Hepatocyte (in vitro differentiated cells): ENCODE results near the gene MATN4. TPM values are rescaled to one million over a fixed set of nuclear protein-coding genes. Genes with fewer than 3 reads are reported as not detected.

Experiments
- DNase-seq: peaks from one replicate; pipeline ENCODE4 v3.0.0-alpha.2; 2016; ENCODE audit warnings: low spot score
- H2AFZ ChIP-seq: fragments of 200-600 bp; sonication (generic); 2 replicates; pipeline ENCODE4 v1.6.0; 2016; ENCODE audit warnings: antibody characterized with exemption, mild to moderate bottlenecking
- H3K27ac ChIP-seq: fragments of 200-600 bp; sonication (generic); 2 replicates; pipeline ENCODE4 v1.5.1; 2016; ENCODE audit warnings: mild to moderate bottlenecking
- H3K27me3 ChIP-seq: fragments of 200-600 bp; sonication (generic); 2 replicates; pipeline ENCODE4 v1.6.1; 2016
- H3K36me3 ChIP-seq: fragments of 200-600 bp; sonication (generic); replicated peaks from 2 replicates; pipeline ENCODE4 v1.5.1; 2016; ENCODE audit warnings: low read depth; ENCODE audit not compliant: insufficient read depth
- H3K4me1 ChIP-seq: fragments of 200-600 bp; sonication (generic); 2 replicates; pipeline ENCODE4 v1.5.1; 2016; ENCODE audit warnings: mild to moderate bottlenecking, moderate library complexity; ENCODE audit not compliant: insufficient read depth
- H3K4me2 ChIP-seq: fragments of 200-600 bp; sonication (generic); 2 replicates; pipeline ENCODE4 v1.6.0; 2016
- H3K4me3 ChIP-seq: fragments of 200-600 bp; sonication (generic); 2 replicates; pipeline ENCODE4 v1.5.1; 2016; ENCODE audit warnings: mild to moderate bottlenecking
- H3K79me2 ChIP-seq: fragments of 200-600 bp; sonication (generic); 2 replicates; pipeline ENCODE4 v1.6.0; 2017; ENCODE audit warnings: mild to moderate bottlenecking
- H3K9me2 ChIP-seq: fragments of 200-600 bp; sonication (generic); replicated peaks from 2 replicates; pipeline ENCODE4 v1.6.0; 2017; ENCODE audit warnings: mild to moderate bottlenecking; ENCODE audit not compliant: insufficient read depth
- H3K9me3 ChIP-seq: fragments of 200-600 bp; sonication (generic); 2 replicates; pipeline ENCODE4 v1.5.1; 2016; ENCODE audit warnings: low read depth, mild to moderate bottlenecking
- H4K20me1 ChIP-seq: fragments of 200-600 bp; sonication (generic); 2 replicates; pipeline ENCODE4 v1.6.0; 2016; ENCODE audit warnings: mild to moderate bottlenecking; ENCODE audit not compliant: insufficient read depth, poor library complexity, severe bottlenecking
- CTCF ChIP-seq: fragments of 200-600 bp; sonication (generic); IDR thresholded peaks from 2 replicates; pipeline ENCODE4 v1.5.1; 2016; ENCODE audit warnings: antibody characterized with exemption, mild to moderate bottlenecking; ENCODE audit not compliant: poor library complexity
- EZH2 ChIP-seq: fragments of 200-600 bp; sonication (generic); IDR thresholded peaks from 2 replicates; pipeline ENCODE4 v1.6.1; 2016; ENCODE audit warnings: antibody characterized with exemption, mild to moderate bottlenecking, borderline replicate concordance
- EZH2phosphoT487 ChIP-seq: fragments of 200-600 bp; sonication (generic); IDR thresholded peaks from one replicate; pipeline ENCODE4 v1.6.1; 2018; ENCODE audit warnings: antibody characterized with exemption, mild to moderate bottlenecking, low read depth, moderate library complexity; ENCODE audit not compliant: unreplicated experiment, severe bottlenecking
- WGBS: methylation state at CpG from one replicate; pipeline ENCODE4 v1.1.6; 2016; ENCODE audit warnings: low lambda C conversion rate; ENCODE audit errors: missing lambda C conversion rate; 5-methylcytosine and 5-hydroxymethylcytosine counted together
- polyA plus RNA-seq: library from polyadenylated mRNA; unstranded; fragments of >200 nt; fragmentation: Nextera tagmentation; extraction: Ambion mirVana; gene quantifications from 2 replicates; pipeline ENCODE4 v1.2.1, GENCODE V29; 2016
- total RNA-seq: library from RNA; depleted of rRNA; stranded (reverse); fragments of >200 nt; gene quantifications from 2 replicates; pipeline ENCODE4 v1.2.3, GENCODE V29; 2014

The MATN4 gene
- total and polyA plus RNA-seq, 2 experiments from 2014 or later, result 0.57 TPM; not detected in 1

GRCh38 chr20:45291526-45291925, 16.6 kb downstream of the MATN4 start:
- Histone ChIP-seq H3K79me2 (no peaks in the 10 kb centered on the region), H2AFZ (no peak overlapping the region), H3K27ac (no peak overlapping the region), H3K9me2 (no peaks in the 10 kb centered on the region), H3K36me3 (no peaks in the 10 kb centered on the region), H3K27me3 (peaks cover 14% of the 10 kb centered on the region), H3K4me1 (no peaks in the 10 kb centered on the region), H3K4me3 (no peak overlapping the region), H3K9me3 (no peaks in the 10 kb centered on the region), H4K20me1 (no peaks in the 10 kb centered on the region), H3K4me2 (no peak overlapping the region)
- TF ChIP-seq CTCF (no peak), EZH2 (no peak), EZH2phosphoT487 (no peak)
- WGBS, result 88% methylated on average over 9 of the region's 9 CpGs
- no peak for DNase-seq

GRCh38 chr20:45290677-45291355, 17.3 kb downstream of the MATN4 start:
- no peak overlapping the region for H3K4me3 ChIP-seq
- no peaks in the 10 kb centered on the region for H3K9me3 ChIP-seq
- no peak overlapping the region for H2AFZ ChIP-seq
- H3K79me2 ChIP-seq, result no peaks in the 10 kb centered on the region
- H3K4me2 ChIP-seq, result no peak overlapping the region
- no peak overlapping the region for H3K27ac ChIP-seq
- no peaks in the 10 kb centered on the region for H3K4me1 ChIP-seq
- H4K20me1 ChIP-seq, result no peaks in the 10 kb centered on the region
- H3K36me3 ChIP-seq, result no peaks in the 10 kb centered on the region
- peaks cover 14% of the 10 kb centered on the region for H3K27me3 ChIP-seq
- TF ChIP-seq CTCF (peak; percentile 92), EZH2 (no peak), EZH2phosphoT487 (no peak)
- H3K9me2 ChIP-seq, result no peaks in the 10 kb centered on the region
- DNase-seq, result peak; percentile 84
- 23% methylated on average over 8 of the region's 8 CpGs for WGBS

GRCh38 chr20:45289942-45290676, 18.0 kb downstream of the MATN4 start:
- no peak overlapping the region for H3K27ac ChIP-seq
- no peaks in the 10 kb centered on the region for H3K9me3 ChIP-seq
- no peaks in the 10 kb centered on the region for H4K20me1 ChIP-seq
- peaks cover 14% of the 10 kb centered on the region for H3K27me3 ChIP-seq
- DNase-seq, result no peak
- no peak overlapping the region for H2AFZ ChIP-seq
- no peaks in the 10 kb centered on the region for H3K36me3 ChIP-seq
- H3K9me2 ChIP-seq, result no peaks in the 10 kb centered on the region
- TF ChIP-seq CTCF (no peak), EZH2phosphoT487 (no peak), EZH2 (no peak)
- 82% methylated on average over 13 of the region's 13 CpGs for WGBS
- H3K4me3 ChIP-seq, result no peak overlapping the region
- H3K79me2 ChIP-seq, result no peaks in the 10 kb centered on the region
- H3K4me1 ChIP-seq, result no peaks in the 10 kb centered on the region
- H3K4me2 ChIP-seq, result no peak overlapping the region
